H9 (cell line): ENCODE measurements around the gene TMEM119. TPM values are rescaled to one million over a fixed set of nuclear protein-coding genes. Genes with fewer than 3 reads are reported as not detected.

Source experiments
- DNase-seq: peaks from one replicate; pipeline ENCODE4 v3.0.0-alpha.2; 2017
- H2AFZ ChIP-seq: one replicate; pipeline ENCODE4 v1.6.1; 2013; ENCODE audit warnings: mild to moderate bottlenecking, low read length, control low read depth, moderate library complexity
- H2AK5ac ChIP-seq: 2 replicates; pipeline ENCODE4 v1.6.1; 2013; ENCODE audit warnings: low read length, control low read depth, mixed read lengths; ENCODE audit not compliant: insufficient read length
- H2BK120ac ChIP-seq: one replicate; pipeline ENCODE4 v1.6.1; 2013; ENCODE audit warnings: low read depth, mild to moderate bottlenecking, low read length, control low read depth, inconsistent platforms; ENCODE audit not compliant: poor library complexity, severe bottlenecking
- H2BK12ac ChIP-seq: 2 replicates; pipeline ENCODE4 v1.6.1; 2013; ENCODE audit warnings: low read length, control low read depth, mixed read lengths, low read depth; ENCODE audit not compliant: insufficient read length
- H2BK15ac ChIP-seq: 2 replicates; pipeline ENCODE4 v1.6.1; 2013; ENCODE audit warnings: low read depth, low read length, control low read depth
- H2BK20ac ChIP-seq: one replicate; pipeline ENCODE4 v1.6.1; 2013; ENCODE audit warnings: low read depth, mild to moderate bottlenecking, low read length, control low read depth, inconsistent platforms; ENCODE audit not compliant: poor library complexity, severe bottlenecking
- H2BK5ac ChIP-seq: 2 replicates; pipeline ENCODE4 v1.6.1; 2013; ENCODE audit warnings: low read length, control low read depth, mixed read lengths; ENCODE audit not compliant: insufficient read length
- H3K14ac ChIP-seq: 2 replicates; pipeline ENCODE4 v1.6.1; 2013; ENCODE audit warnings: low read length, control low read depth; ENCODE audit not compliant: insufficient read depth
- H3K18ac ChIP-seq: 2 replicates; pipeline ENCODE4 v1.6.1; 2013; ENCODE audit warnings: low read depth, mild to moderate bottlenecking, mixed read lengths, low read length, control low read depth; ENCODE audit not compliant: insufficient read length
- H3K23ac ChIP-seq: 2 replicates; pipeline ENCODE4 v1.6.1; 2013; ENCODE audit warnings: low read length, control low read depth, mixed read lengths, low read depth; ENCODE audit not compliant: insufficient read length
- H3K23me2 ChIP-seq: 2 replicates; pipeline ENCODE4 v1.6.1; 2013; ENCODE audit warnings: low read depth, mild to moderate bottlenecking, mixed read lengths, low read length, control low read depth; ENCODE audit not compliant: insufficient read length, poor library complexity, severe bottlenecking
- H3K27ac ChIP-seq: 2 replicates; pipeline ENCODE4 v1.5.1; 2013; ENCODE audit warnings: low read length, control low read depth, mixed read lengths, low read depth; ENCODE audit not compliant: insufficient read length
- H3K27me3 ChIP-seq: 2 replicates; pipeline ENCODE4 v1.6.1; 2013; ENCODE audit warnings: low read length, control low read depth, inconsistent platforms; ENCODE audit not compliant: insufficient read depth
- H3K4ac ChIP-seq: 2 replicates; pipeline ENCODE4 v1.6.1; 2013; ENCODE audit warnings: low read depth, mild to moderate bottlenecking, control low read depth, inconsistent platforms, low read length, moderate library complexity
- H3K4me1 ChIP-seq: 2 replicates; pipeline ENCODE4 v1.6.1; 2013; ENCODE audit warnings: low read length, control low read depth, inconsistent platforms; ENCODE audit not compliant: insufficient read depth
- H3K4me2 ChIP-seq: 2 replicates; pipeline ENCODE4 v1.6.1; 2013; ENCODE audit warnings: low read length, control low read depth, mixed read lengths; ENCODE audit not compliant: insufficient read length, insufficient read depth
- H3K56ac ChIP-seq: 2 replicates; pipeline ENCODE4 v1.6.1; 2013; ENCODE audit warnings: low read depth, mild to moderate bottlenecking, mixed read lengths, low read length, control low read depth; ENCODE audit not compliant: insufficient read length
- H3K79me1 ChIP-seq: 2 replicates; pipeline ENCODE4 v1.6.1; 2013; ENCODE audit warnings: low read depth, mild to moderate bottlenecking, moderate library complexity, low read length, control low read depth, inconsistent platforms; ENCODE audit not compliant: insufficient read depth, poor library complexity, severe bottlenecking
- H3K79me2 ChIP-seq: 2 replicates; pipeline ENCODE4 v1.6.1; 2013; ENCODE audit warnings: low read length, control low read depth, inconsistent platforms; ENCODE audit not compliant: insufficient read depth
- H3K9ac ChIP-seq: 2 replicates; pipeline ENCODE4 v1.6.1; 2013; ENCODE audit warnings: low read length, control low read depth, mixed read lengths; ENCODE audit not compliant: insufficient read length; ENCODE audit errors: extremely low read depth
- H3K9me3 ChIP-seq: one replicate; pipeline ENCODE4 v1.6.1; 2013; ENCODE audit warnings: low read depth, low read length, inconsistent platforms; ENCODE audit not compliant: control insufficient read depth
- H3T11ph ChIP-seq: one replicate; pipeline ENCODE4 v1.6.1; 2013; ENCODE audit warnings: mild to moderate bottlenecking, low read length, control low read depth, inconsistent platforms
- H4K20me1 ChIP-seq: one replicate; pipeline ENCODE4 v1.6.1; 2013; ENCODE audit not compliant: control insufficient read depth, insufficient read length, insufficient read depth
- H4K5ac ChIP-seq: 2 replicates; pipeline ENCODE4 v1.6.1; 2013; ENCODE audit warnings: low read depth, mild to moderate bottlenecking, mixed read lengths, low read length, control low read depth; ENCODE audit not compliant: insufficient read length
- H4K8ac ChIP-seq: replicated peaks from 2 replicates; pipeline ENCODE4 v1.6.1; 2013; ENCODE audit warnings: low read length, control low read depth, mixed read lengths, low read depth; ENCODE audit not compliant: insufficient read length
- H4K91ac ChIP-seq: 2 replicates; pipeline ENCODE4 v1.6.1; 2013; ENCODE audit warnings: low read depth, mild to moderate bottlenecking, moderate library complexity, mixed read lengths, low read length, control low read depth; ENCODE audit not compliant: insufficient read length
- H3K27ac Mint-ChIP-seq, 3 experiments: 2 replicates in 2 of 3; 3 replicates in 1 of 3; pipeline ENCODE4 v1.8.0; 2020 to 2021; ENCODE audit warnings: mixed read lengths in 3 of 3, mild to moderate bottlenecking in 1 of 3, moderate library complexity in 1 of 3
- H3K27me3 Mint-ChIP-seq: 2 replicates; pipeline ENCODE4 v1.8.0; 2021; ENCODE audit warnings: low read depth, mild to moderate bottlenecking, moderate library complexity, mixed read lengths
- H3K36me3 Mint-ChIP-seq, 3 experiments: 2 replicates in 2 of 3; 3 replicates in 1 of 3; pipeline ENCODE4 v1.8.0; 2020 to 2021; ENCODE audit warnings: low read depth in 3 of 3, mixed read lengths in 3 of 3; ENCODE audit not compliant: insufficient read depth in 1 of 3
- H3K4me1 Mint-ChIP-seq, 2 experiments: 2 replicates each; pipeline ENCODE4 v1.8.0; 2020; ENCODE audit warnings: mixed read lengths in 2 of 2
- H3K4me3 Mint-ChIP-seq, 2 experiments: 2 replicates in 1 of 2; 3 replicates in 1 of 2; pipeline ENCODE4 v1.8.0; 2020 to 2021; ENCODE audit warnings: mild to moderate bottlenecking in 2 of 2, mixed read lengths in 2 of 2, moderate library complexity in 1 of 2
- H3K9me3 Mint-ChIP-seq, 2 experiments: 2 replicates in 1 of 2; 3 replicates in 1 of 2; pipeline ENCODE4 v1.8.0; 2020; ENCODE audit warnings: mild to moderate bottlenecking in 2 of 2, mixed read lengths in 2 of 2, moderate library complexity in 1 of 2
- WGBS: extraction: QIAGEN DNeasy Blood & Tissue Kit; methylation state at CpG from one replicate; pipeline ENCODE4 v1.1.7; 2013; ENCODE audit warnings: missing lambda C conversion rate, low lambda C conversion rate, mixed read lengths; ENCODE audit not compliant: insufficient read length; ENCODE audit errors: extremely low coverage; 5-methylcytosine and 5-hydroxymethylcytosine counted together
- total RNA-seq: library from RNA; stranded (reverse); gene quantifications from 2 replicates; pipeline ENCODE4 v1.2.1, GENCODE V29; 2021
- TF ChIP-seq, protein P1 (sequence below): fragments of 200-600 bp; sonication (generic); conservative IDR thresholded peaks from 3 replicates; pipeline ENCODE4 v1.8.0; 2021; ENCODE audit warnings: antibody characterized with exemption, mild to moderate bottlenecking

TMEM119 gene
- total RNA-seq, 1 experiment from 2014 or later, result not detected

DNA sequence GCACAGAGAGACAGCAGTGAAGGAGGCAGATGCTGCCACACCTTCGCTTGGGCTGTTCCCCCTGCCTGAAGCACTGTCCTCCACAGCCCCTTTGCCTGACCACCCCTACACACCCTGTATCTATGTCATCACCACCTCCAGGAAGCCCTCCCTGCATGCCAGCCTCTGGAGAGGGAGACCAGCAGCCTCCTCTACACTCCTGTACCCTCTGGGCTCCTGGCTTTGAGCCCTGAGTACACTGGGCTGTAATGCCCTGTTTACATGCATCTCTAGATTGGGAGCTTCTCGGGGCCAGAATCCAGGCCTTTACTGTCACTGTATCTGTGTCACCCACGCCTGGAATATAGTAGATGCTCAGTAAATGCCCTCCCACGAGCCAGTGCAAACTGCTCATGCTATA, 5.9 kb upstream of the TMEM119 start:
- Histone ChIP-seq H3K4ac (no peak overlapping the region), H4K20me1 (no peaks in the 10 kb centered on the region), H4K91ac (no peak overlapping the region), H2BK20ac (no peak overlapping the region), H3K4me1 (no peaks in the 10 kb centered on the region), H3K79me2 (no peaks in the 10 kb centered on the region), H3K56ac (no peak overlapping the region), H4K5ac (no peak overlapping the region), H2AK5ac (no peak overlapping the region), H3K23ac (no peak overlapping the region), H4K8ac (no peak overlapping the region), H3K79me1 (no peaks in the 10 kb centered on the region), H3T11ph (no peak overlapping the region), H3K27ac (no peak overlapping the region), H3K9ac (no peak overlapping the region), H2BK120ac (no peak overlapping the region), H3K23me2 (no peaks in the 10 kb centered on the region), H3K4me2 (no peak overlapping the region), H2BK15ac (no peak overlapping the region), H3K27me3 (no peaks in the 10 kb centered on the region), H2AFZ (no peak overlapping the region), H3K18ac (no peak overlapping the region), H2BK5ac (no peak overlapping the region), H3K14ac (no peak overlapping the region), H2BK12ac (no peak overlapping the region), H3K9me3 (no peaks in the 10 kb centered on the region)
- H3K36me3 Mint-ChIP-seq, result no peaks in the 10 kb centered on the region
- no peaks in the 10 kb centered on the region; a peak in 1 of 5 replicates for H3K9me3 Mint-ChIP-seq
- peaks cover 2% of the 10 kb centered on the region for H3K27me3 Mint-ChIP-seq
- no peak for DNase-seq
- no CpG with 5 or more reads among the region's 4 CpGs for WGBS
- H3K4me3 Mint-ChIP-seq, result no peak overlapping the region
- TF ChIP-seq, protein P1, sequence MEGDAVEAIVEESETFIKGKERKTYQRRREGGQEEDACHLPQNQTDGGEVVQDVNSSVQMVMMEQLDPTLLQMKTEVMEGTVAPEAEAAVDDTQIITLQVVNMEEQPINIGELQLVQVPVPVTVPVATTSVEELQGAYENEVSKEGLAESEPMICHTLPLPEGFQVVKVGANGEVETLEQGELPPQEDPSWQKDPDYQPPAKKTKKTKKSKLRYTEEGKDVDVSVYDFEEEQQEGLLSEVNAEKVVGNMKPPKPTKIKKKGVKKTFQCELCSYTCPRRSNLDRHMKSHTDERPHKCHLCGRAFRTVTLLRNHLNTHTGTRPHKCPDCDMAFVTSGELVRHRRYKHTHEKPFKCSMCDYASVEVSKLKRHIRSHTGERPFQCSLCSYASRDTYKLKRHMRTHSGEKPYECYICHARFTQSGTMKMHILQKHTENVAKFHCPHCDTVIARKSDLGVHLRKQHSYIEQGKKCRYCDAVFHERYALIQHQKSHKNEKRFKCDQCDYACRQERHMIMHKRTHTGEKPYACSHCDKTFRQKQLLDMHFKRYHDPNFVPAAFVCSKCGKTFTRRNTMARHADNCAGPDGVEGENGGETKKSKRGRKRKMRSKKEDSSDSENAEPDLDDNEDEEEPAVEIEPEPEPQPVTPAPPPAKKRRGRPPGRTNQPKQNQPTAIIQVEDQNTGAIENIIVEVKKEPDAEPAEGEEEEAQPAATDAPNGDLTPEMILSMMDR, result no peak
- peaks cover 16 to 25% of the 10 kb centered on the region in 2 experiments for H3K4me1 Mint-ChIP-seq
- no peak overlapping the region; a peak in 1 of 7 replicates for H3K27ac Mint-ChIP-seq
